Measurements from ENCODE around the gene TECR.
"Not testable (repeated sequence)": the region's sequence is repeated elsewhere in the genome, so short reads cannot be mapped to it uniquely, and the experiment has no call there.

DNA sequence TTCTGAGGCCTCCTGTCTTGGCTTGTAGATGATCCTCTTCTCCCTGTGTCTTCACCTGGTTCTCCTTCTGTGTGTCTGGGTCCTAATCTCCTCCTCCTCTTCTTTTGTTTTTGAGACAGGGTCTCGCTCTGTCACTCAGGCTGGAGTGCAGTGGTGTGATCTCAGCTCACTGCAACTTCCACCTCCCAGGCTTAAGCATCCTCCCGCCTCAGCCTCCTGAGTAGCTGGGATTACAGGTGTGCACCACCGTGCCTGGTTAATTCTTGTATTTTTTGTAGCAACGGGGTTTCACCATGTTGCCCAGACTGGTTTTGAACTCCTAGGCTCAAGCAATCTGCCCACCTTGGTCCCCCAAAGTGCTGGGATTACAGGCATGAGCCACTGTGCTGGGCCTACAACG is 82.8 kb downstream of the TECR start:
- TF ChIP-seq EZH2 (IDR thresholded peaks at IDR 0.05; ENCODE audit: low read depth): not testable (repeated sequence)
- TF ChIP-seq, protein P1, sequence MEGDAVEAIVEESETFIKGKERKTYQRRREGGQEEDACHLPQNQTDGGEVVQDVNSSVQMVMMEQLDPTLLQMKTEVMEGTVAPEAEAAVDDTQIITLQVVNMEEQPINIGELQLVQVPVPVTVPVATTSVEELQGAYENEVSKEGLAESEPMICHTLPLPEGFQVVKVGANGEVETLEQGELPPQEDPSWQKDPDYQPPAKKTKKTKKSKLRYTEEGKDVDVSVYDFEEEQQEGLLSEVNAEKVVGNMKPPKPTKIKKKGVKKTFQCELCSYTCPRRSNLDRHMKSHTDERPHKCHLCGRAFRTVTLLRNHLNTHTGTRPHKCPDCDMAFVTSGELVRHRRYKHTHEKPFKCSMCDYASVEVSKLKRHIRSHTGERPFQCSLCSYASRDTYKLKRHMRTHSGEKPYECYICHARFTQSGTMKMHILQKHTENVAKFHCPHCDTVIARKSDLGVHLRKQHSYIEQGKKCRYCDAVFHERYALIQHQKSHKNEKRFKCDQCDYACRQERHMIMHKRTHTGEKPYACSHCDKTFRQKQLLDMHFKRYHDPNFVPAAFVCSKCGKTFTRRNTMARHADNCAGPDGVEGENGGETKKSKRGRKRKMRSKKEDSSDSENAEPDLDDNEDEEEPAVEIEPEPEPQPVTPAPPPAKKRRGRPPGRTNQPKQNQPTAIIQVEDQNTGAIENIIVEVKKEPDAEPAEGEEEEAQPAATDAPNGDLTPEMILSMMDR (conservative IDR thresholded peaks at IDR 0.05): not testable (repeated sequence)
